HG02610 (cell line): Measurements from ENCODE around the gene NLGN1.

Experiments
- ATAC-seq: cut with Tn5 transposase; IDR thresholded peaks from one replicate; pipeline ENCODE4 v1.9.1; 2021; ENCODE audit warnings: mild to moderate bottlenecking, moderate library complexity; ENCODE audit not compliant: unreplicated experiment

NLGN1 gene

GRCh38 chr3:173893066-173893465 is 495.5 kb downstream of the NLGN1 start:
- no peak for ATAC-seq

- ATAC-seq: no peak
These were observed 496.3 kb downstream of the NLGN1 start for GRCh38 chr3:173893835-173894234.

- ATAC-seq: no peak
These were observed 500.1 kb downstream of the NLGN1 start for GRCh38 chr3:173897631-173898030.

- no peak for ATAC-seq
These were observed 504.1 kb downstream of the NLGN1 start for GRCh38 chr3:173901649-173902048.

GRCh38 chr3:173902401-173902800 is 504.9 kb downstream of the NLGN1 start:
- no peak for ATAC-seq

- no peak for ATAC-seq
These were observed 505.3 kb downstream of the NLGN1 start for GRCh38 chr3:173902871-173903270.

GRCh38 chr3:173905381-173905780 is 507.8 kb downstream of the NLGN1 start:
- no peak for ATAC-seq

GRCh38 chr3:173911446-173911845 is 513.9 kb downstream of the NLGN1 start:
- ATAC-seq: no peak

GRCh38 chr3:173912126-173912525 is 514.6 kb downstream of the NLGN1 start:
- ATAC-seq: no peak

- ATAC-seq: no peak
These were observed 515.9 kb downstream of the NLGN1 start for GRCh38 chr3:173913397-173913796.

GRCh38 chr3:173913974-173914421 is 516.5 kb downstream of the NLGN1 start:
- ATAC-seq: no peak

GRCh38 chr3:173916799-173917198 is 519.3 kb downstream of the NLGN1 start:
- ATAC-seq: no peak

- peak; percentile 89 for ATAC-seq
These were observed 522.8 kb downstream of the NLGN1 start for GRCh38 chr3:173920386-173920785.

- ATAC-seq: no peak
These were observed 524.2 kb downstream of the NLGN1 start for GRCh38 chr3:173921732-173922131.

- no peak for ATAC-seq
These were observed 525.7 kb downstream of the NLGN1 start for GRCh38 chr3:173923204-173923603.

- no peak for ATAC-seq
These were observed 532.7 kb downstream of the NLGN1 start for GRCh38 chr3:173930251-173930650.

- peak; percentile 91 for ATAC-seq
These were observed 535.1 kb downstream of the NLGN1 start for GRCh38 chr3:173932624-173933023.

- no peak for ATAC-seq
These were observed 535.6 kb downstream of the NLGN1 start for GRCh38 chr3:173933113-173933512.

GRCh38 chr3:173936316-173936715 is 538.8 kb downstream of the NLGN1 start:
- no peak for ATAC-seq

GRCh38 chr3:173938159-173938558 is 540.6 kb downstream of the NLGN1 start:
- no peak for ATAC-seq

GRCh38 chr3:173938616-173939015 is 541.1 kb downstream of the NLGN1 start:
- no peak for ATAC-seq

- ATAC-seq: no peak
These were observed 541.8 kb downstream of the NLGN1 start for GRCh38 chr3:173939331-173939730.

- ATAC-seq: no peak
These were observed 545.7 kb downstream of the NLGN1 start for GRCh38 chr3:173943264-173943663.

GRCh38 chr3:173945170-173945569 is 547.6 kb downstream of the NLGN1 start:
- ATAC-seq: no peak
